ENCODE results near the gene POLR3B. TPM values are rescaled to one million over a fixed set of nuclear protein-coding genes. Genes with fewer than 3 reads are reported as not detected.

Gene POLR3B
- total and polyA plus RNA-seq, 2 of the 13 experiments (the other 11 are each of a cell fraction or from before 2014, with no cell fraction given): 4.8 to 13.1 TPM

- TF ChIP-seq, protein P1, sequence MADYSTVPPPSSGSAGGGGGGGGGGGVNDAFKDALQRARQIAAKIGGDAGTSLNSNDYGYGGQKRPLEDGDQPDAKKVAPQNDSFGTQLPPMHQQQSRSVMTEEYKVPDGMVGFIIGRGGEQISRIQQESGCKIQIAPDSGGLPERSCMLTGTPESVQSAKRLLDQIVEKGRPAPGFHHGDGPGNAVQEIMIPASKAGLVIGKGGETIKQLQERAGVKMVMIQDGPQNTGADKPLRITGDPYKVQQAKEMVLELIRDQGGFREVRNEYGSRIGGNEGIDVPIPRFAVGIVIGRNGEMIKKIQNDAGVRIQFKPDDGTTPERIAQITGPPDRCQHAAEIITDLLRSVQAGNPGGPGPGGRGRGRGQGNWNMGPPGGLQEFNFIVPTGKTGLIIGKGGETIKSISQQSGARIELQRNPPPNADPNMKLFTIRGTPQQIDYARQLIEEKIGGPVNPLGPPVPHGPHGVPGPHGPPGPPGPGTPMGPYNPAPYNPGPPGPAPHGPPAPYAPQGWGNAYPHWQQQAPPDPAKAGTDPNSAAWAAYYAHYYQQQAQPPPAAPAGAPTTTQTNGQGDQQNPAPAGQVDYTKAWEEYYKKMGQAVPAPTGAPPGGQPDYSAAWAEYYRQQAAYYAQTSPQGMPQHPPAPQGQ (CRISPR knock-in tag; IDR thresholded peaks at IDR 0.05; ENCODE audit: borderline replicate concordance): 0 out of 2 replicates have a peak, but pooled peaks have one; percentile 62
- TF ChIP-seq HIC2 (CRISPR knock-in tag; IDR thresholded peaks at IDR 0.05; ENCODE audit: low read depth) (no peak), GMEB1 (CRISPR knock-in tag; IDR thresholded peaks at IDR 0.05; ENCODE audit: borderline replicate concordance) (peak; percentile 93), ZNF260 (CRISPR knock-in tag; IDR thresholded peaks at IDR 0.05; ENCODE audit: borderline replicate concordance, low read depth) (no peak), ZNF562 (CRISPR knock-in tag; IDR thresholded peaks at IDR 0.05; ENCODE audit: borderline replicate concordance) (no peak), ZNF235 (CRISPR knock-in tag; IDR thresholded peaks at IDR 0.05; ENCODE audit: borderline replicate concordance) (peak; percentile 94), ZNF24 (IDR thresholded peaks at IDR 0.05) (0 out of 2 replicates have a peak, but pooled peaks have one; percentile 37), CREB3 (CRISPR knock-in tag; IDR thresholded peaks at IDR 0.05) (peak; percentile 86; the same call in 1 of the 2 replicates), PHF21A (CRISPR knock-in tag; IDR thresholded peaks at IDR 0.05) (peak; percentile 64; the same call in 1 of the 2 replicates), PITX1 (CRISPR knock-in tag; IDR thresholded peaks at IDR 0.05) (peak; percentile 76; the same call in 1 of the 2 replicates), ZNF230 (CRISPR knock-in tag; IDR thresholded peaks at IDR 0.05) (peak; percentile 89; the same call in 1 of the 2 replicates), NFYC (CRISPR knock-in tag; IDR thresholded peaks at IDR 0.05) (peak; percentile 32), FOXO1 (CRISPR knock-in tag; IDR thresholded peaks at IDR 0.05) (peak; percentile 74), ZSCAN21 (CRISPR knock-in tag; IDR thresholded peaks at IDR 0.05; ENCODE audit: borderline replicate concordance) (peak; percentile 53; the same call in 1 of the 2 replicates), ZMYM4 (CRISPR knock-in tag; IDR thresholded peaks at IDR 0.05) (peak; percentile 96), MED8 (CRISPR knock-in tag; IDR thresholded peaks at IDR 0.05; ENCODE audit: insufficient replicate concordance) (peak; percentile 90)
- TF ChIP-seq, protein P2, sequence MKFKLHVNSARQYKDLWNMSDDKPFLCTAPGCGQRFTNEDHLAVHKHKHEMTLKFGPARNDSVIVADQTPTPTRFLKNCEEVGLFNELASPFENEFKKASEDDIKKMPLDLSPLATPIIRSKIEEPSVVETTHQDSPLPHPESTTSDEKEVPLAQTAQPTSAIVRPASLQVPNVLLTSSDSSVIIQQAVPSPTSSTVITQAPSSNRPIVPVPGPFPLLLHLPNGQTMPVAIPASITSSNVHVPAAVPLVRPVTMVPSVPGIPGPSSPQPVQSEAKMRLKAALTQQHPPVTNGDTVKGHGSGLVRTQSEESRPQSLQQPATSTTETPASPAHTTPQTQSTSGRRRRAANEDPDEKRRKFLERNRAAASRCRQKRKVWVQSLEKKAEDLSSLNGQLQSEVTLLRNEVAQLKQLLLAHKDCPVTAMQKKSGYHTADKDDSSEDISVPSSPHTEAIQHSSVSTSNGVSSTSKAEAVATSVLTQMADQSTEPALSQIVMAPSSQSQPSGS (CRISPR knock-in tag; IDR thresholded peaks at IDR 0.05): peak; percentile 86
- TF ChIP-seq, protein P3, sequence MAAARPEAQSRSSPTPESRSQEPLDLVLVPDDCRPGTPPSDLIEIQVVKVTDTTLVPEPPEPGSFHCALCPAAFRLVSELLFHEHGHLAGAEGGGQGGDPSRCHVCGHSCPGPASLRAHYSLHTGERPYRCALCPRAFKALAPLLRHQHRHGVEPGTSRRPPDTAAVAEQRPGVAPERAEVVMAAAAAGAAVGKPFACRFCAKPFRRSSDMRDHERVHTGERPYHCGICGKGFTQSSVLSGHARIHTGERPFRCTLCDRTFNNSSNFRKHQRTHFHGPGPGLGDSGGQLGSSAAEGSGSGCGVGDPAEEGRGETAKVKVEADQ (CRISPR knock-in tag; IDR thresholded peaks at IDR 0.05; ENCODE audit: borderline replicate concordance): peak; percentile 82; the same call in 1 of the 2 replicates
Observed at GRCh38 chr12:106357549-106358395, at the start of gene POLR3B (continued).
